Type B pancreatic cell (in vitro differentiated cells): Measurements from ENCODE around the gene THAP11. TPM values are rescaled to one million over a fixed set of nuclear protein-coding genes. Genes with fewer than 3 reads are reported as not detected.
"Not testable (repeated sequence)": the region's sequence is repeated elsewhere in the genome, so short reads cannot be mapped to it uniquely, and the experiment has no call there.

ENCODE experiments used
- DNase-seq: peaks from one replicate; pipeline ENCODE4 v3.0.0; 2021; ENCODE audit warnings: mixed read lengths; ENCODE audit not compliant: unreplicated experiment; ENCODE audit errors: extremely low spot score
- H3K27ac Mint-ChIP-seq: 2 replicates; pipeline ENCODE4 v1.8.0; 2021; ENCODE audit warnings: mild to moderate bottlenecking, mixed read lengths
- H3K27me3 Mint-ChIP-seq: 2 replicates; pipeline ENCODE4 v1.8.0; 2021; ENCODE audit warnings: mixed read lengths
- H3K36me3 Mint-ChIP-seq: 2 replicates; pipeline ENCODE4 v1.8.0; 2021; ENCODE audit warnings: mixed read lengths
- H3K4me1 Mint-ChIP-seq: one replicate; pipeline ENCODE4 v1.8.0; 2021; ENCODE audit warnings: mixed read lengths; ENCODE audit not compliant: unreplicated experiment
- H3K4me3 Mint-ChIP-seq: 2 replicates; pipeline ENCODE4 v1.8.0; 2021; ENCODE audit warnings: mild to moderate bottlenecking, mixed read lengths
- H3K9me3 Mint-ChIP-seq: 2 replicates; pipeline ENCODE4 v1.8.0; 2021; ENCODE audit warnings: mixed read lengths
- CTCF ChIP-seq: fragments of 200-600 bp; sonication (generic); conservative IDR thresholded peaks from 2 replicates; pipeline ENCODE4 v1.5.0; 2021; ENCODE audit warnings: antibody characterized with exemption, mild to moderate bottlenecking
- total RNA-seq: library from RNA; stranded (reverse); gene quantifications from 2 replicates; pipeline ENCODE4 v1.2.1, GENCODE V29; 2021; ENCODE audit warnings: low replicate concordance

THAP11 gene
- total RNA-seq, 1 donor from 2014 or later = 35.1 TPM

- TF ChIP-seq CTCF = no peak
- Mint-ChIP-seq H3K27ac (no peak overlapping the region), H3K4me3 (no peak overlapping the region), H3K27me3 (no peaks in the 10 kb centered on the region), H3K36me3 (peaks cover 4% of the 10 kb centered on the region), H3K9me3 (no peaks in the 10 kb centered on the region), H3K4me1 (no peaks in the 10 kb centered on the region)
- no peak for DNase-seq
Observed at GRCh38 chr16:67825906-67826305, 16.2 kb upstream of the THAP11 start.

GRCh38 chr16:67828651-67829050 lies 13.5 kb upstream of the THAP11 start:
- no peak for TF ChIP-seq CTCF
- H3K9me3 Mint-ChIP-seq = no peaks in the 10 kb centered on the region
- no peak overlapping the region for H3K4me3 Mint-ChIP-seq
- H3K27me3 Mint-ChIP-seq = no peaks in the 10 kb centered on the region
- H3K4me1 Mint-ChIP-seq = peaks cover 9% of the 10 kb centered on the region
- H3K27ac Mint-ChIP-seq = no peak overlapping the region
- DNase-seq = no peak
- peaks cover 4% of the 10 kb centered on the region for H3K36me3 Mint-ChIP-seq

- no peaks in the 10 kb centered on the region for H3K27me3 Mint-ChIP-seq
- no peaks in the 10 kb centered on the region for H3K36me3 Mint-ChIP-seq
- TF ChIP-seq CTCF = no peak
- peaks cover 9% of the 10 kb centered on the region for H3K4me1 Mint-ChIP-seq
- no peaks in the 10 kb centered on the region for H3K9me3 Mint-ChIP-seq
- H3K4me3 Mint-ChIP-seq = peak overlapping the region; percentile 90
- peak overlapping the region; percentile 80 for H3K27ac Mint-ChIP-seq
- no peak for DNase-seq
Observed at GRCh38 chr16:67833030-67833414, 9.1 kb upstream of the THAP11 start.

GRCh38 chr16:67833415-67834241 lies 8.5 kb upstream of the THAP11 start:
- Mint-ChIP-seq H3K36me3 (no peaks in the 10 kb centered on the region), H3K27ac (peak overlapping the region; percentile 80), H3K27me3 (no peaks in the 10 kb centered on the region), H3K9me3 (no peaks in the 10 kb centered on the region), H3K4me1 (peaks cover 9% of the 10 kb centered on the region), H3K4me3 (peak overlapping the region; percentile 90)
- peak; percentile 94 for DNase-seq
- no peak for TF ChIP-seq CTCF

- H3K4me3 Mint-ChIP-seq = peak overlapping the region; percentile 90
- H3K27ac Mint-ChIP-seq = peak overlapping the region; percentile 65
- no peak for TF ChIP-seq CTCF
- H3K4me1 Mint-ChIP-seq = peaks cover 9% of the 10 kb centered on the region
- no peaks in the 10 kb centered on the region for H3K9me3 Mint-ChIP-seq
- no peaks in the 10 kb centered on the region for H3K27me3 Mint-ChIP-seq
- no peaks in the 10 kb centered on the region for H3K36me3 Mint-ChIP-seq
- DNase-seq = no peak
Observed at GRCh38 chr16:67834242-67834614, 7.9 kb upstream of the THAP11 start.

- not testable (repeated sequence) for H3K27me3 Mint-ChIP-seq, H3K36me3 Mint-ChIP-seq, H3K27ac Mint-ChIP-seq, H3K4me3 Mint-ChIP-seq, H3K9me3 Mint-ChIP-seq, DNase-seq
- H3K4me1 Mint-ChIP-seq = peaks cover 15% of the 10 kb centered on the region
Observed at GRCh38 chr16:67837190-67837589, 4.9 kb upstream of the THAP11 start.
